Measurements from ENCODE around the gene CD3E. TPM values are rescaled to one million over a fixed set of nuclear protein-coding genes. Genes with fewer than 3 reads are reported as not detected.

The CD3E gene
- total and polyA plus RNA-seq, 2 of the 13 experiments (the other 11 are each of a cell fraction or from before 2014, with no cell fraction given): not detected

- TF ChIP-seq ZNF281 (CRISPR knock-in tag; IDR thresholded peaks at IDR 0.05; ENCODE audit: borderline replicate concordance): no peak
- no peak for TF ChIP-seq ZFP36L2 (CRISPR knock-in tag; IDR thresholded peaks at IDR 0.05)
- no peak for TF ChIP-seq MIXL1 (CRISPR knock-in tag; IDR thresholded peaks at IDR 0.05)
- TF ChIP-seq SPEN (CRISPR knock-in tag; IDR thresholded peaks at IDR 0.05; ENCODE audit: low read depth): no peak
- no peak for TF ChIP-seq NR2C2 (CRISPR knock-in tag; IDR thresholded peaks at IDR 0.05; ENCODE audit: borderline replicate concordance)
- TF ChIP-seq ZNF770 (CRISPR knock-in tag; IDR thresholded peaks at IDR 0.05): no peak
- TF ChIP-seq, protein P1, sequence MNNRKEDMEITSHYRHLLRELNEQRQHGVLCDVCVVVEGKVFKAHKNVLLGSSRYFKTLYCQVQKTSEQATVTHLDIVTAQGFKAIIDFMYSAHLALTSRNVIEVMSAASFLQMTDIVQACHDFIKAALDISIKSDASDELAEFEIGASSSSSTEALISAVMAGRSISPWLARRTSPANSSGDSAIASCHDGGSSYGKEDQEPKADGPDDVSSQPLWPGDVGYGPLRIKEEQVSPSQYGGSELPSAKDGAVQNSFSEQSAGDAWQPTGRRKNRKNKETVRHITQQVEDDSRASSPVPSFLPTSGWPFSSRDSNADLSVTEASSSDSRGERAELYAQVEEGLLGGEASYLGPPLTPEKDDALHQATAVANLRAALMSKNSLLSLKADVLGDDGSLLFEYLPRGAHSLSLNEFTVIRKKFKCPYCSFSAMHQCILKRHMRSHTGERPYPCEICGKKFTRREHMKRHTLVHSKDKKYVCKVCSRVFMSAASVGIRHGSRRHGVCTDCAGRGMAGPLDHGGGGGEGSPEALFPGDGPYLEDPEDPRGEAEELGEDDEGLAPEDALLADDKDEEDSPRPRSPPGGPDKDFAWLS (CRISPR knock-in tag; IDR thresholded peaks at IDR 0.05; ENCODE audit: borderline replicate concordance): no peak
- no peak for TF ChIP-seq HIVEP1 (CRISPR knock-in tag; IDR thresholded peaks at IDR 0.05)
These were observed 45.4 kb upstream of the CD3E start (continued) for GRCh38 chr11:118259138-118259537.
